CD14-positive monocyte (primary cell): ENCODE measurements around the gene CKAP5. TPM values are rescaled to one million over a fixed set of nuclear protein-coding genes. Genes with fewer than 3 reads are reported as not detected.

Experiments used
- DNase-seq, 3 donors: peaks; one replicate each; pipeline ENCODE4 v3.0.0-alpha.2; 2011 to 2022
- H2AFZ ChIP-seq: 2 replicates; pipeline ENCODE4 v1.6.0; 2012; ENCODE audit warnings: mild to moderate bottlenecking, low read depth, low read length, inconsistent platforms; ENCODE audit not compliant: insufficient read depth, poor library complexity, severe bottlenecking
- H3K27ac ChIP-seq, 2 donors: 1 replicate in 1 of 2; 2 replicates in 1 of 2; pipeline ENCODE4 v1.5.1; 2012 to 2013; ENCODE audit warnings: low read length in 2 of 2, control low read depth in 1 of 2, inconsistent platforms in 1 of 2, low read depth in 1 of 2, mild to moderate bottlenecking in 1 of 2
- H3K27me3 ChIP-seq, 2 donors: one replicate each; pipeline versions ENCODE4 v1.6.0 to v1.6.1; 2011 to 2013; ENCODE audit warnings: low read length in 2 of 2; ENCODE audit not compliant: control insufficient read depth in 2 of 2, insufficient read depth in 2 of 2
- H3K36me3 ChIP-seq, 2 donors: replicated peaks in 1 of 2; 1 replicate in 1 of 2; 2 replicates in 1 of 2; pipeline versions ENCODE4 v1.5.1 to v1.6.1; 2012 to 2013; ENCODE audit warnings: low read length in 2 of 2, control low read depth in 1 of 2, inconsistent platforms in 1 of 2, mild to moderate bottlenecking in 1 of 2; ENCODE audit not compliant: insufficient read depth in 2 of 2, control insufficient read depth in 1 of 2
- H3K4me1 ChIP-seq, 2 donors: 1 replicate in 1 of 2; 2 replicates in 1 of 2; pipeline versions ENCODE4 v1.5.1 to v1.6.1; 2012 to 2013; ENCODE audit warnings: low read length in 2 of 2, control low read depth in 1 of 2, inconsistent platforms in 1 of 2, mild to moderate bottlenecking in 1 of 2, moderate library complexity in 1 of 2; ENCODE audit not compliant: insufficient read depth in 2 of 2, control insufficient read depth in 1 of 2
- H3K4me2 ChIP-seq: replicated peaks from 2 replicates; pipeline ENCODE3; 2012; ENCODE audit warnings: low read length, moderate library complexity, mild to moderate bottlenecking; ENCODE audit not compliant: poor library complexity, severe bottlenecking; ENCODE audit errors: extremely low read depth
- H3K4me3 ChIP-seq, 3 experiments: fragments of 200-600 bp in 1 of 3; sonication (generic) in 1 of 3; replicated peaks in 1 of 3; 1 replicate in 2 of 3; 2 replicates in 1 of 3; pipeline ENCODE4 v1.5.1; 2011 to 2013; ENCODE audit warnings: low read length in 3 of 3, mild to moderate bottlenecking in 3 of 3, control low read depth in 2 of 3, low read depth in 2 of 3, inconsistent platforms in 1 of 3, moderate library complexity in 1 of 3
- H3K79me2 ChIP-seq: 2 replicates; pipeline ENCODE4 v1.6.0; 2012; ENCODE audit warnings: mild to moderate bottlenecking, control low read depth, inconsistent platforms, low read length, moderate library complexity; ENCODE audit not compliant: insufficient read depth
- H3K9ac ChIP-seq: 2 replicates; pipeline ENCODE4 v1.6.0; 2017; ENCODE audit warnings: low read length, mild to moderate bottlenecking; ENCODE audit not compliant: insufficient read depth, poor library complexity, severe bottlenecking
- H3K9me3 ChIP-seq, 2 donors: replicated peaks in 1 of 2; 1 replicate in 1 of 2; 2 replicates in 1 of 2; pipeline versions ENCODE4 v1.5.1 to v1.6.1; 2012 to 2013; ENCODE audit warnings: low read length in 2 of 2, control low read depth in 1 of 2; ENCODE audit not compliant: control insufficient read depth in 1 of 2, insufficient read depth in 1 of 2
- H4K20me1 ChIP-seq: 2 replicates; pipeline ENCODE4 v1.6.0; 2012; ENCODE audit warnings: mild to moderate bottlenecking, low read length, control low read depth, moderate library complexity; ENCODE audit not compliant: insufficient read depth
- H3K27ac Mint-ChIP-seq, 7 donors: one replicate each; pipeline ENCODE4 v1.8.0; 2020; ENCODE audit warnings: mild to moderate bottlenecking in 7 of 7, mixed read lengths in 7 of 7, moderate library complexity in 6 of 7, inconsistent platforms in 2 of 7
- H3K27me3 Mint-ChIP-seq, 3 donors: one replicate each; pipeline ENCODE4 v1.8.0; 2021 to 2022; ENCODE audit warnings: low read depth in 3 of 3, mild to moderate bottlenecking in 3 of 3, mixed read lengths in 3 of 3, moderate library complexity in 3 of 3, inconsistent platforms in 1 of 3
- H3K36me3 Mint-ChIP-seq, 2 donors: one replicate each; pipeline ENCODE4 v1.8.0; 2020; ENCODE audit warnings: mixed read lengths in 2 of 2, inconsistent platforms in 1 of 2, mild to moderate bottlenecking in 1 of 2
- H3K4me1 Mint-ChIP-seq: one replicate; pipeline ENCODE4 v1.8.0; 2020; ENCODE audit warnings: mild to moderate bottlenecking, mixed read lengths
- H3K4me3 Mint-ChIP-seq, 2 donors: one replicate each; pipeline ENCODE4 v1.8.0; 2020; ENCODE audit warnings: mild to moderate bottlenecking in 2 of 2, mixed read lengths in 2 of 2, moderate library complexity in 1 of 2
- H3K9me3 Mint-ChIP-seq, 7 donors: one replicate each; pipeline ENCODE4 v1.8.0; 2020 to 2022; ENCODE audit warnings: mixed read lengths in 7 of 7, mild to moderate bottlenecking in 6 of 7, moderate library complexity in 6 of 7, inconsistent platforms in 2 of 7
- WGBS: methylation state at CpG from one replicate; pipeline ENCODE4 v1.1.5; 2013; ENCODE audit warnings: missing lambda C conversion rate; ENCODE audit not compliant: insufficient coverage; 5-methylcytosine and 5-hydroxymethylcytosine counted together
- intact Hi-C, 2 donors: fragments of 100-400 bp; cut with micrococcal nuclease; formaldehyde crosslinking; loops; one replicate each; pipeline versions ENCODE4 v1.15.0 to v1.15.1; 2023
- polyA plus RNA-seq, 3 donors: library from polyadenylated mRNA; depleted of rRNA in 1 of 3; unstranded in 2 of 3; stranded (reverse) in 1 of 3; fragments of 300-500 nt in 2 of 3; fragments of >200 nt in 1 of 3; fragmentation: Illumina TruSeq in 2 of 3; gene quantifications; 1 replicate in 2 of 3; 2 replicates in 1 of 3; pipeline ENCODE4 v1.2.3, GENCODE V29; 2012 to 2021
- TF ChIP-seq, protein P1 (sequence below): fragments of 200-600 bp; IDR thresholded peaks from one replicate; pipeline ENCODE4 v1.8.0; 2022; ENCODE audit warnings: antibody characterized with exemption, mild to moderate bottlenecking

The CKAP5 gene
- polyA plus RNA-seq, 3 donors: 6.4 to 10.2 (median 7.9) TPM

DNA sequence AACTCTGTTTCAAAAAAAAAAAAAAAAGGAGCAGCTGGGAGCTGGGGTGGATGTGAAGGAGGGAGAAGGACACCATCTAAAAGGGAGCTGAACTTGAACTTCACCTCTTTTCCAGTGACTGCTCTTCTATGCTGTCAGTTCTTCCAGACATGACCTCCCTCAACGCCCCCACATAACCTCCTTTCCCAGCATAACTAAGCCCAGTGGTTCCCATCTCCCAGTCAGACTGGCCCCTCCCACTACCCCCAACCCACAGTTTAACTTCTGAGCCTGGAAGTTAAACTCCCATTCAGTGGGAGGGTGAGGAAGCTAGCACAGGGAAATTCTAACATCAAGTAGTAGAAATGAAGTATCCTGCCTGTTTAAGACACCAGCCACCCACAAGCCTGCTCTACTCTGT, 147.5 kb downstream of the CKAP5 start:
- peaks cover 56% of the 10 kb centered on the region for H4K20me1 ChIP-seq
- Mint-ChIP-seq H3K9me3 (peaks cover 0 to 2% (median 0%) of the 10 kb centered on the region in 7 donors), H3K4me3 (no peak overlapping the region), H3K36me3 (peaks cover 43 to 58% of the 10 kb centered on the region in 2 donors), H3K27me3 (peaks cover 0 to 4% (median 0%) of the 10 kb centered on the region in 3 donors), H3K4me1 (peaks cover 40% of the 10 kb centered on the region), H3K27ac (peak overlapping the region in 2 of 7 donors; percentile 37 to 57)
- peaks cover 47 to 61% of the 10 kb centered on the region in 2 donors for H3K36me3 ChIP-seq
- H3K79me2 ChIP-seq: peaks cover 96% of the 10 kb centered on the region
- intact Hi-C loops: no loop called here
- TF ChIP-seq, protein P1, sequence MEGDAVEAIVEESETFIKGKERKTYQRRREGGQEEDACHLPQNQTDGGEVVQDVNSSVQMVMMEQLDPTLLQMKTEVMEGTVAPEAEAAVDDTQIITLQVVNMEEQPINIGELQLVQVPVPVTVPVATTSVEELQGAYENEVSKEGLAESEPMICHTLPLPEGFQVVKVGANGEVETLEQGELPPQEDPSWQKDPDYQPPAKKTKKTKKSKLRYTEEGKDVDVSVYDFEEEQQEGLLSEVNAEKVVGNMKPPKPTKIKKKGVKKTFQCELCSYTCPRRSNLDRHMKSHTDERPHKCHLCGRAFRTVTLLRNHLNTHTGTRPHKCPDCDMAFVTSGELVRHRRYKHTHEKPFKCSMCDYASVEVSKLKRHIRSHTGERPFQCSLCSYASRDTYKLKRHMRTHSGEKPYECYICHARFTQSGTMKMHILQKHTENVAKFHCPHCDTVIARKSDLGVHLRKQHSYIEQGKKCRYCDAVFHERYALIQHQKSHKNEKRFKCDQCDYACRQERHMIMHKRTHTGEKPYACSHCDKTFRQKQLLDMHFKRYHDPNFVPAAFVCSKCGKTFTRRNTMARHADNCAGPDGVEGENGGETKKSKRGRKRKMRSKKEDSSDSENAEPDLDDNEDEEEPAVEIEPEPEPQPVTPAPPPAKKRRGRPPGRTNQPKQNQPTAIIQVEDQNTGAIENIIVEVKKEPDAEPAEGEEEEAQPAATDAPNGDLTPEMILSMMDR: no peak
- H3K9ac ChIP-seq: no peak overlapping the region
- no peak overlapping the region for H2AFZ ChIP-seq
- no CpG with 5 or more reads among the region's 1 CpG for WGBS
- DNase-seq: no peak
- peak overlapping the region; percentile 92 for H3K4me2 ChIP-seq
- peak overlapping the region in 1 of 2 donors; percentile 62 for H3K27ac ChIP-seq
- no peaks in the 10 kb centered on the region for H3K27me3 ChIP-seq
- peak overlapping the region in 1 of 3 experiments; percentile 82 for H3K4me3 ChIP-seq
- H3K9me3 ChIP-seq: no peaks in the 10 kb centered on the region
- H3K4me1 ChIP-seq: peaks cover 23 to 46% of the 10 kb centered on the region in 2 donors

DNA sequence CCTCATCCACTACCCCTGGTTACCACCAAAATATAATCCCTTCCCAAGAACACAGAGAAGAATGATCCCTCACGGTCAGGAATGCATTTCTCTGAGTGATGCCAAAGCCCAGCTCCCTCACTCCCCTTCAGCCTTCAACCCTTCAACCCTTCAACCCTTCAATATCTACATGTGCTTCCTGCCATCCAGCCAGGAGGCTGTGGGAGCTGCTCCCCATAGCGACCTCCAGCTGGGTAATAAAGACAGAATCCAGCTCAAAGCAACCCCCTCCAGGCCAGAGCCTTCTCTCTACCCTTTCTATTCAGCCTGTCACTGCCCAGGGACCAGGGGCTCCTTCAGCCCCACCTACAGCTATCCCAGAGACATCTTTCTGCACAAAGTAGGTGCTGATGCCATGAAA, 148.4 kb downstream of the CKAP5 start:
- Mint-ChIP-seq H3K27me3 (peaks cover 0 to 4% (median 0%) of the 10 kb centered on the region in 3 donors), H3K4me3 (no peak overlapping the region), H3K4me1 (peaks cover 39% of the 10 kb centered on the region), H3K9me3 (peaks cover 0 to 2% (median 0%) of the 10 kb centered on the region in 7 donors), H3K27ac (peak overlapping the region in 3 of 7 donors; percentile 48 to 85 (median 61)), H3K36me3 (peaks cover 37 to 58% of the 10 kb centered on the region in 2 donors)
- Histone ChIP-seq H3K27ac (peak overlapping the region in 1 of 2 donors; percentile 50), H3K4me1 (peaks cover 23 to 42% of the 10 kb centered on the region in 2 donors), H3K9ac (peak overlapping the region; percentile 25), H3K79me2 (peaks cover 91% of the 10 kb centered on the region), H3K9me3 (no peaks in the 10 kb centered on the region), H4K20me1 (peaks cover 63% of the 10 kb centered on the region), H3K4me2 (no peak overlapping the region), H2AFZ (no peak overlapping the region), H3K27me3 (no peaks in the 10 kb centered on the region), H3K4me3 (no peak overlapping the region), H3K36me3 (peaks cover 45 to 61% of the 10 kb centered on the region in 2 donors)
- TF ChIP-seq, protein P1: no peak
- intact Hi-C loops: no loop called here
- DNase-seq: no peak
- WGBS: 86% methylated on average over 2 of the region's 2 CpGs
